HepG2 (cell line): ENCODE results near the gene EIF4EBP3. TPM values are rescaled to one million over a fixed set of nuclear protein-coding genes. Genes with fewer than 3 reads are reported as not detected.
A peak's percentile ranks its signal among the peaks of the same experiment; 100 is the strongest.

Experiments
- ATAC-seq: fragments of 200-7000 bp; cut with Tn5 transposase; 3 replicates; pipeline ENCODE4 v1.9.1; 2020; ENCODE audit warnings: mild to moderate bottlenecking, moderate library complexity
- BruUV-seq: library from RNA; stranded (reverse); fragments of 400-500 nt; replicated peaks from 2 replicates; lab custom pipeline; 2021; lab: Mats Ljungman, UMichigan
- CTCF ChIA-PET: fragments of 300-600 bp; formaldehyde crosslinking; extraction: SDS; loops from one replicate; lab custom pipeline; 2021; ENCODE audit warnings: low total read pairs, inconsistent platforms, low intra/inter-chr PET ratio; lab: Yijun Ruan, JAX
- POLR2A ChIA-PET: fragments of 350-600 bp; sonication (Branson Sonifier 250); formaldehyde crosslinking; loops from one replicate; lab custom pipeline; 2020; ENCODE audit warnings: antibody characterized with exemption, inconsistent platforms; lab: Yijun Ruan, JAX
- DNase-seq: peaks from one replicate; pipeline ENCODE4 v3.0.0-alpha.2; 2015; ENCODE audit warnings: low spot score
- FAIRE-seq: peaks from 3 replicates; lab custom pipeline; 2011; peaks lifted over from hg19 to GRCh38; lab: Jason Lieb, UNC
- H2AFZ ChIP-seq: one replicate; pipeline ENCODE4 v1.6.1; 2011; ENCODE audit warnings: low read length, inconsistent platforms
- H3K27ac ChIP-seq: fragments of 300-600 bp; 3 replicates; pipeline ENCODE4 v1.8.0; 2011; ENCODE audit warnings: mixed run types, mild to moderate bottlenecking, mixed read lengths, low read length, inconsistent platforms; ENCODE audit not compliant: insufficient read depth; ENCODE audit errors: extremely low read length
- H3K27me3 ChIP-seq, 2 experiments: fragments of 200-600 bp in 1 of 2; 2 replicates in 1 of 2; 3 replicates in 1 of 2; pipeline versions ENCODE4 v1.6.0 to v1.8.0; 2011; ENCODE audit warnings: low read length in 2 of 2, mild to moderate bottlenecking in 2 of 2, moderate library complexity in 2 of 2, inconsistent platforms in 1 of 2; ENCODE audit not compliant: insufficient read depth in 2 of 2, control insufficient read depth in 1 of 2
- H3K36me3 ChIP-seq, 2 experiments: fragments of 200-600 bp in 1 of 2; replicated peaks in 1 of 2; 2 replicates in 1 of 2; 3 replicates in 1 of 2; pipeline versions ENCODE4 v1.5.1 to v1.8.0; 2011; ENCODE audit warnings: low read length in 2 of 2, inconsistent platforms in 1 of 2; ENCODE audit not compliant: insufficient read depth in 2 of 2, control insufficient read depth in 1 of 2
- H3K4me1 ChIP-seq: 2 replicates; pipeline ENCODE4 v1.5.1; 2012; ENCODE audit warnings: low read length, inconsistent platforms; ENCODE audit not compliant: insufficient read depth
- H3K4me2 ChIP-seq: 2 replicates; pipeline ENCODE4 v1.6.0; 2011; ENCODE audit warnings: low read depth, low read length, inconsistent platforms
- H3K4me3 ChIP-seq, 3 experiments: fragments of 200-600 bp in 1 of 3; sonication (generic), shearing (Covaris generic) in 1 of 3; replicated peaks in 1 of 3; 2 replicates each; pipeline ENCODE4 v1.5.1; 2011 to 2016; ENCODE audit warnings: low read length in 3 of 3, inconsistent platforms in 2 of 3, low read depth in 2 of 3, mild to moderate bottlenecking in 2 of 3, control low read depth in 1 of 3, mixed read lengths in 1 of 3; ENCODE audit not compliant: insufficient read depth in 1 of 3
- H3K79me2 ChIP-seq: one replicate; pipeline ENCODE4 v1.6.1; 2011; ENCODE audit warnings: low read length, inconsistent platforms; ENCODE audit not compliant: insufficient read depth
- H3K9ac ChIP-seq: 2 replicates; pipeline ENCODE4 v1.6.0; 2011; ENCODE audit warnings: mild to moderate bottlenecking, low read depth, low read length, inconsistent platforms; ENCODE audit not compliant: insufficient read depth
- H3K9me3 ChIP-seq: 2 replicates; pipeline ENCODE4 v1.5.1; 2012; ENCODE audit warnings: mild to moderate bottlenecking, low read length
- H4K20me1 ChIP-seq: 2 replicates; pipeline ENCODE4 v1.6.0; 2011; ENCODE audit warnings: inconsistent platforms, mild to moderate bottlenecking, low read length, moderate library complexity; ENCODE audit not compliant: insufficient read depth
- ELK4 ChIP-seq: sonication (generic); formaldehyde crosslinking; IDR thresholded peaks from 2 replicates; pipeline ENCODE4 v1.9.0; 2021; ENCODE audit warnings: missing genetic modification reagents, borderline replicate concordance
- FOXO4 ChIP-seq: sonication (generic); formaldehyde crosslinking; conservative IDR thresholded peaks from 2 replicates; pipeline ENCODE4 v1.8.1; 2023; ENCODE audit warnings: missing genetic modification reagents
- GATAD2A ChIP-seq: IDR thresholded peaks from 2 replicates; pipeline ENCODE4 v1.6.1; 2016
- KLF15 ChIP-seq: sonication (generic); formaldehyde crosslinking; IDR thresholded peaks from 2 replicates; pipeline ENCODE4 v1.8.1; 2023; ENCODE audit warnings: borderline replicate concordance, mild to moderate bottlenecking, inconsistent platforms, missing genetic modification reagents, mixed read lengths
- MAZ ChIP-seq, 2 experiments: sonication (generic) in 1 of 2; formaldehyde crosslinking in 1 of 2; IDR thresholded peaks; 2 replicates each; pipeline versions ENCODE4 v1.5.0 to v1.6.1; 2012 to 2020; ENCODE audit warnings: low read depth in 2 of 2, mild to moderate bottlenecking in 2 of 2, borderline replicate concordance in 1 of 2, improper control_type of control experiment in 1 of 2, low read length in 1 of 2, missing genetic modification reagents in 1 of 2, moderate library complexity in 1 of 2
- NBN ChIP-seq: fragments of 450-650 bp; conservative IDR thresholded peaks from 2 replicates; pipeline ENCODE4 v1.6.1; 2017
- NFIB ChIP-seq: sonication (generic); formaldehyde crosslinking; IDR thresholded peaks from 2 replicates; pipeline ENCODE4 v1.9.0; 2021; ENCODE audit warnings: missing genetic modification reagents, mild to moderate bottlenecking, borderline replicate concordance
- NFRKB ChIP-seq: fragments of 450-650 bp; IDR thresholded peaks from 2 replicates; pipeline ENCODE4 v1.6.1; 2017
- PPARG ChIP-seq: conservative IDR thresholded peaks from 2 replicates; pipeline ENCODE4 v1.6.1; 2016; ENCODE audit warnings: missing biosample characterization, missing genetic modification reagents
- SOX6 ChIP-seq, 2 experiments: fragments of 450-650 bp in 1 of 2; sonication (generic) in 1 of 2; formaldehyde crosslinking in 1 of 2; IDR thresholded peaks; 2 replicates each; pipeline versions ENCODE4 v1.4.0 to v1.6.1; 2017 to 2020; ENCODE audit warnings: antibody characterized with exemption in 1 of 2, mild to moderate bottlenecking in 1 of 2, missing genetic modification reagents in 1 of 2
- TSC22D2 ChIP-seq: sonication (generic); formaldehyde crosslinking; IDR thresholded peaks from 2 replicates; pipeline ENCODE4 v1.5.1; 2020; ENCODE audit warnings: missing genetic modification reagents, mild to moderate bottlenecking, borderline replicate concordance
- XBP1 ChIP-seq: sonication (generic); formaldehyde crosslinking; IDR thresholded peaks from 2 replicates; pipeline ENCODE4 v1.5.0; 2020; ENCODE audit warnings: missing genetic modification reagents
- ZBTB49 ChIP-seq: sonication (generic); formaldehyde crosslinking; IDR thresholded peaks from 2 replicates; pipeline ENCODE4 v1.4.0; 2020; ENCODE audit warnings: missing genetic modification reagents, borderline replicate concordance
- ZMYM4 ChIP-seq: sonication (generic); formaldehyde crosslinking; IDR thresholded peaks from 2 replicates; pipeline ENCODE4 v1.8.1; 2023; ENCODE audit warnings: mild to moderate bottlenecking, missing genetic modification reagents
- ZNF180 ChIP-seq: sonication (generic); formaldehyde crosslinking; IDR thresholded peaks from 2 replicates; pipeline ENCODE4 v1.4.0; 2020; ENCODE audit warnings: low read depth, missing genetic modification reagents, borderline replicate concordance
- ZNF253 ChIP-seq: sonication (generic); formaldehyde crosslinking; IDR thresholded peaks from 2 replicates; pipeline ENCODE4 v1.8.0; 2022; ENCODE audit warnings: mild to moderate bottlenecking, missing genetic modification reagents, borderline replicate concordance
- ZNF570 ChIP-seq: sonication (generic); formaldehyde crosslinking; IDR thresholded peaks from 2 replicates; pipeline ENCODE4 v1.4.0; 2020; ENCODE audit warnings: mild to moderate bottlenecking, missing genetic modification reagents, borderline replicate concordance
- ZNF839 ChIP-seq: sonication (generic); formaldehyde crosslinking; IDR thresholded peaks from 2 replicates; pipeline ENCODE4 v1.4.0; 2020; ENCODE audit warnings: missing genetic modification reagents, mild to moderate bottlenecking, borderline replicate concordance
- WGBS: methylation state at CpG from one replicate; pipeline ENCODE4 v1.1.6; 2017; ENCODE audit warnings: low lambda C conversion rate; 5-methylcytosine and 5-hydroxymethylcytosine counted together
- in situ Hi-C: cut with HindIII; loops from 2 replicates; pipeline ENCODE4 v1.10.0; 2017; ENCODE audit warnings: low pct_unique_long_range_greater_than_20kb; ENCODE audit not compliant: extremely low pct_ligation_motif_present
- intact Hi-C: fragments of 100-400 bp; cut with micrococcal nuclease; formaldehyde crosslinking; loops from one replicate; pipeline ENCODE4 v1.10.0; 2022; ENCODE audit not compliant: unreplicated experiment
- polyA plus RNA-seq, 8 experiments: library from polyadenylated mRNA; depleted of rRNA in 3 of 8; stranded (reverse) in 7 of 8; unstranded in 1 of 8; fragments of >200 nt; fragmentation: Illumina TruSeq in 4 of 8; extraction: Trizol in 4 of 8; gene quantifications; 2 replicates each; pipeline versions ENCODE4 v1.2.1 to v1.2.3, GENCODE V29; 2011 to 2016; ENCODE audit warnings: low read depth in 4 of 8, missing spikeins in 1 of 8, mixed read lengths in 1 of 8; ENCODE audit not compliant: insufficient read depth in 1 of 8
- total RNA-seq, 5 experiments: library from RNA; depleted of rRNA; stranded (reverse); fragments of >200 nt; fragmentation: Illumina TruSeq; extraction: Trizol; gene quantifications; 2 replicates each; pipeline ENCODE4 v1.2.3, GENCODE V29; 2016; ENCODE audit warnings: low read depth in 1 of 5

The EIF4EBP3 gene
- total and polyA plus RNA-seq, 2 of the 13 experiments (the other 11 are each of a cell fraction or from before 2014, with no cell fraction given) = 0.61 to 1.7 TPM

- peaks cover 37% of the 10 kb centered on the region for H3K4me1 ChIP-seq
- peaks cover 36% of the 10 kb centered on the region for H3K79me2 ChIP-seq
- in situ Hi-C loops = no loop called here
- H3K36me3 ChIP-seq = peaks cover 3 to 18% of the 10 kb centered on the region in 2 experiments; a peak in 4 of 5 replicates
- POLR2A ChIA-PET = interaction anchor here (1.2 kb wide), 2 partner anchors 8 to 135 kb away, joined by 5 to 6 read pairs; partner anchors contain the start of genes EIF4EBP3, HARS1 and HARS2
- peak overlapping the region; percentile 55 for H3K27ac ChIP-seq
- peak overlapping the region; percentile 80 to 96 (median 84); a peak in 5 of 6 replicates for H3K4me3 ChIP-seq
- H4K20me1 ChIP-seq = no peaks in the 10 kb centered on the region; the same call in none of the 2 replicates
- no peak for FAIRE-seq
- CTCF ChIA-PET = no interaction called here
- no TSS peak for BruUV-seq
- intact Hi-C loops = loop anchor here (1.0 to 5.0 kb wide), 2 partner anchors 9 to 161 kb away; partner anchors contain the start of gene EIF4EBP3
- H3K4me2 ChIP-seq = peak overlapping the region; percentile 97
- peak overlapping the region; percentile 85; the same call in 1 of the 2 replicates for H3K9ac ChIP-seq
- TF ChIP-seq FOXO4 (CRISPR knock-in tag) (no peak), ZNF180 (no peak), NFIB (CRISPR knock-in tag) (no peak), KLF15 (CRISPR knock-in tag) (no peak), ELK4 (CRISPR knock-in tag) (no peak), NFRKB (no peak), SOX6 (IDR thresholded peaks at IDR 0.05) (no peak), SOX6 (CRISPR knock-in tag; IDR thresholded peaks at IDR 0.05) (no peak), MAZ (IDR thresholded peaks at IDR 0.05; ENCODE audit: borderline replicate concordance, low read depth, low read length) (no peak), MAZ (CRISPR knock-in tag; IDR thresholded peaks at IDR 0.05; ENCODE audit: low read depth) (no peak), XBP1 (CRISPR knock-in tag) (no peak), TSC22D2 (CRISPR knock-in tag) (no peak), ZNF253 (CRISPR knock-in tag) (no peak), ZNF570 (CRISPR knock-in tag) (no peak), ZBTB49 (no peak), ZMYM4 (CRISPR knock-in tag) (no peak), NBN (no peak), PPARG (CRISPR knock-in tag) (no peak), GATAD2A (CRISPR knock-in tag) (no peak), ZNF839 (CRISPR knock-in tag) (no peak)
- 77% methylated on average over 1 of the region's 1 CpG for WGBS
- no peak overlapping the region for H2AFZ ChIP-seq
- H3K27me3 ChIP-seq = no peaks in the 10 kb centered on the region
- ATAC-seq = no peak
- DNase-seq = no peak
- H3K9me3 ChIP-seq = no peaks in the 10 kb centered on the region
Observed at GRCh38 chr5:140555747-140556312, 8.4 kb downstream of the EIF4EBP3 start.
